Measurements from ENCODE around the gene PLCB4.

Gene PLCB4

DNA sequence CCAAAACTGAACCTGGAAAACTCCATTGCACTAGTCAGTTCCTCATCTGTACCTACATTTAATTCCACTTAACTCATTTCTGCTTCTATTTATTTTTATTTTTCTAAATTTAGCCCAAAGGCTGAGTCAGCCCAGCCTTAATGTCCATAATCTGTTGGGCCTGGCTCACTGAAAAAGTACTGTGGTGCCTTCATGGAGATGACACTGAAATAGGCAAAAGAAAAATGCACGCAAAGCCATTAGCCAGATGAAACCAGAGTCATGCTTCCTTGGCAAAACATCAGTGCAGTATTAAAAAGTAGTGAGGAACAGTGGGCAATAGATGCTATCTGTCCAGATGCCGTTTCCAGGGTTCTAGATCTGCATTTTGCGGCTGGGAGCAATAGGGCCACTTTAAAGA lies 14.7 kb upstream of the PLCB4 start:
- H3K4me3 ChIP-seq (ENCODE audit: low read depth, low read length) = no peak overlapping the region
- TF ChIP-seq, protein P1, sequence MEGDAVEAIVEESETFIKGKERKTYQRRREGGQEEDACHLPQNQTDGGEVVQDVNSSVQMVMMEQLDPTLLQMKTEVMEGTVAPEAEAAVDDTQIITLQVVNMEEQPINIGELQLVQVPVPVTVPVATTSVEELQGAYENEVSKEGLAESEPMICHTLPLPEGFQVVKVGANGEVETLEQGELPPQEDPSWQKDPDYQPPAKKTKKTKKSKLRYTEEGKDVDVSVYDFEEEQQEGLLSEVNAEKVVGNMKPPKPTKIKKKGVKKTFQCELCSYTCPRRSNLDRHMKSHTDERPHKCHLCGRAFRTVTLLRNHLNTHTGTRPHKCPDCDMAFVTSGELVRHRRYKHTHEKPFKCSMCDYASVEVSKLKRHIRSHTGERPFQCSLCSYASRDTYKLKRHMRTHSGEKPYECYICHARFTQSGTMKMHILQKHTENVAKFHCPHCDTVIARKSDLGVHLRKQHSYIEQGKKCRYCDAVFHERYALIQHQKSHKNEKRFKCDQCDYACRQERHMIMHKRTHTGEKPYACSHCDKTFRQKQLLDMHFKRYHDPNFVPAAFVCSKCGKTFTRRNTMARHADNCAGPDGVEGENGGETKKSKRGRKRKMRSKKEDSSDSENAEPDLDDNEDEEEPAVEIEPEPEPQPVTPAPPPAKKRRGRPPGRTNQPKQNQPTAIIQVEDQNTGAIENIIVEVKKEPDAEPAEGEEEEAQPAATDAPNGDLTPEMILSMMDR (conservative IDR thresholded peaks at IDR 0.05; ENCODE audit: low read depth, low read length) = no peak
- DNase-seq (ENCODE audit: low read depth) = no peak

GRCh38 chr20:9059931-9060330 lies 9.0 kb upstream of the PLCB4 start:
- no peak for DNase-seq (ENCODE audit: low read depth)
- H3K4me3 ChIP-seq (ENCODE audit: low read depth, low read length) = no peak overlapping the region
- TF ChIP-seq, protein P1 (conservative IDR thresholded peaks at IDR 0.05; ENCODE audit: low read depth, low read length) = no peak

DNA sequence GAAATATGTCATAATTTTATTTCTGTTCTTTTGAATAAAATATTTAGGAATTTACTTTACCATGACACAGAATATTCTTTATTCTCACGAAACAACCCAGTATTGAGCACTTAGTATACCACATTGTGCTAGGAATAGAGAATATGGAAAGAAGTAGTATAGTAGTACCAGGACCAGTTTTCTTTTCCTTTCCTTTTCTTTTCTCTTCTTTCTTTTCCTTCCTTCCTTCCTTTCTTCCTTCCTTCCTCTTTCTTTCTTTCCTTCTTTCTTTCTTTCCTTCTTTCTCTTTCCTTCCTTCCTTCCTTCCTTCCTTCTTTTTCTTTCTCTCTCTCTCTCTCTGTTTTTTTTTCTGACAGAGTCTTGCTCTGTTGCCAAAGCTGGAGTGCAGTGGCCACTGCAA lies 7.5 kb upstream of the PLCB4 start:
- DNase-seq (ENCODE audit: low read depth) = no peak
- no peak overlapping the region for H3K4me3 ChIP-seq (ENCODE audit: low read depth, low read length)
- TF ChIP-seq, protein P1 (conservative IDR thresholded peaks at IDR 0.05; ENCODE audit: low read depth, low read length) = no peak

DNA sequence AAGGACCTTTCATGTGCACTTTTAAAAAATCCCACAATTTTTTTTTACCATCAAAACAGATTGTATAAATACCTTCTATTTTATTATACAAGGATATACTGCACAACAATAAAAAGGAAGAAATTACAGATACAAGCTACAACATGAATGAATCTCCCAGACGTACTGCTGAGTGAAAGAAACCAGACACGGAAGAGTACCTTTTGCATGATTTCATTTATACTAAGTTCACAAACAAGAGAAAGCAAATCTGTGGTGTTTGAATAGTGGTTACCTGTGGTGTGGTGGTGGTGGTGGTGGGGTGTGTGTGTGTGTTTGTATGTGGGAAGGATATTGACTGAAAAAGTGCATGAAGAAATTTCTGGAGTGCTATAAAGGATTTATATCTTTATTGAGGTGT lies 6.8 kb upstream of the PLCB4 start:
- no peak for DNase-seq (ENCODE audit: low read depth)
- TF ChIP-seq, protein P1 (conservative IDR thresholded peaks at IDR 0.05; ENCODE audit: low read depth, low read length) = no peak
- H3K4me3 ChIP-seq (ENCODE audit: low read depth, low read length) = no peak overlapping the region

- no peak overlapping the region for H3K4me3 ChIP-seq (ENCODE audit: low read depth, low read length)
- no peak for DNase-seq (ENCODE audit: low read depth)
- TF ChIP-seq, protein P1 (conservative IDR thresholded peaks at IDR 0.05; ENCODE audit: low read depth, low read length) = no peak
These were observed 2.7 kb upstream of the PLCB4 start for GRCh38 chr20:9066191-9066590.

- H3K4me3 ChIP-seq (ENCODE audit: low read depth, low read length) = peak overlapping the region; percentile 71
- TF ChIP-seq, protein P1 (conservative IDR thresholded peaks at IDR 0.05; ENCODE audit: low read depth, low read length) = no peak
- DNase-seq (ENCODE audit: low read depth) = no peak
These were observed 570 bp upstream of the PLCB4 start for GRCh38 chr20:9068233-9068801.

- no peak for DNase-seq (ENCODE audit: low read depth)
- TF ChIP-seq, protein P1 (conservative IDR thresholded peaks at IDR 0.05; ENCODE audit: low read depth, low read length) = no peak
- no peak overlapping the region for H3K4me3 ChIP-seq (ENCODE audit: low read depth, low read length)
These were observed 1.4 kb downstream of the PLCB4 start for GRCh38 chr20:9070304-9070703.

Measured in choroid plexus epithelial cell (primary cell).